ENCODE measurements around the gene MATN3.

- TF ChIP-seq ZFP3 (CRISPR knock-in tag; IDR thresholded peaks at IDR 0.05) (no peak), TCF4 (CRISPR knock-in tag; IDR thresholded peaks at IDR 0.05; ENCODE audit: borderline replicate concordance) (no peak), RARB (CRISPR knock-in tag; IDR thresholded peaks at IDR 0.05) (no peak), CSDC2 (CRISPR knock-in tag; IDR thresholded peaks at IDR 0.05) (no peak), SNAI2 (CRISPR knock-in tag; IDR thresholded peaks at IDR 0.05) (no peak), CREB5 (CRISPR knock-in tag; IDR thresholded peaks at IDR 0.05; ENCODE audit: low read depth) (no peak), CSRNP3 (CRISPR knock-in tag; IDR thresholded peaks at IDR 0.05) (no peak)
Measured at GRCh38 chr2:19947184-19947940, 65.1 kb downstream of the MATN3 start.

Measured in SK-N-SH treated with all-trans-retinoic acid at 6 μM for 48 hours (cell line).